HG03558 (cell line): ENCODE data around the gene PPP1R15B.
"Not testable (repeated sequence)": the region's sequence is repeated elsewhere in the genome, so short reads cannot be mapped to it uniquely, and the experiment has no call there.

ENCODE experiments used
- ATAC-seq: cut with Tn5 transposase; IDR thresholded peaks from one replicate; pipeline ENCODE4 v1.9.1; 2021; ENCODE audit warnings: moderate number of reproducible peaks; ENCODE audit not compliant: unreplicated experiment; ENCODE audit errors: extremely low read depth

PPP1R15B gene

GRCh38 chr1:204422061-204422705, 10.6 kb upstream of the PPP1R15B start:
- ATAC-seq, result not testable (repeated sequence)

- no peak for ATAC-seq
These were observed 9.8 kb upstream of the PPP1R15B start for GRCh38 chr1:204421441-204421840.

- no peak for ATAC-seq
These were observed 8.7 kb upstream of the PPP1R15B start for GRCh38 chr1:204420039-204421004.

- no peak for ATAC-seq
These were observed 7.4 kb upstream of the PPP1R15B start for GRCh38 chr1:204419064-204419403.

- no peak for ATAC-seq
These were observed 6.8 kb upstream of the PPP1R15B start for GRCh38 chr1:204418174-204419063.

GRCh38 chr1:204417074-204417997, 5.7 kb upstream of the PPP1R15B start:
- ATAC-seq, result no peak

GRCh38 chr1:204416589-204417073, 5.0 kb upstream of the PPP1R15B start:
- no peak for ATAC-seq

GRCh38 chr1:204415351-204415750, 3.7 kb upstream of the PPP1R15B start:
- no peak for ATAC-seq

- ATAC-seq, result no peak
These were observed 2.4 kb upstream of the PPP1R15B start for GRCh38 chr1:204414016-204414415.

- no peak for ATAC-seq
These were observed 1.5 kb upstream of the PPP1R15B start for GRCh38 chr1:204413170-204413535.

- ATAC-seq, result peak; percentile 9
These were observed 748 bp downstream of the PPP1R15B start for GRCh38 chr1:204410688-204411450.

- no peak for ATAC-seq
These were observed 1.6 kb downstream of the PPP1R15B start for GRCh38 chr1:204409836-204410687.

- no peak for ATAC-seq
These were observed 2.5 kb downstream of the PPP1R15B start for GRCh38 chr1:204409123-204409522.

- ATAC-seq, result no peak
These were observed 3.0 kb downstream of the PPP1R15B start for GRCh38 chr1:204408602-204409001.

GRCh38 chr1:204408074-204408507, 3.5 kb downstream of the PPP1R15B start:
- no peak for ATAC-seq

GRCh38 chr1:204407295-204407971, 4.2 kb downstream of the PPP1R15B start:
- ATAC-seq, result no peak

GRCh38 chr1:204406621-204407020, 5.0 kb downstream of the PPP1R15B start:
- no peak for ATAC-seq
